Measurements from ENCODE around the gene PLXNA4. TPM values are rescaled to one million over a fixed set of nuclear protein-coding genes. Genes with fewer than 3 reads are reported as not detected.

Gene PLXNA4
- total RNA-seq, 1 experiment from 2014 or later, result not detected

DNA sequence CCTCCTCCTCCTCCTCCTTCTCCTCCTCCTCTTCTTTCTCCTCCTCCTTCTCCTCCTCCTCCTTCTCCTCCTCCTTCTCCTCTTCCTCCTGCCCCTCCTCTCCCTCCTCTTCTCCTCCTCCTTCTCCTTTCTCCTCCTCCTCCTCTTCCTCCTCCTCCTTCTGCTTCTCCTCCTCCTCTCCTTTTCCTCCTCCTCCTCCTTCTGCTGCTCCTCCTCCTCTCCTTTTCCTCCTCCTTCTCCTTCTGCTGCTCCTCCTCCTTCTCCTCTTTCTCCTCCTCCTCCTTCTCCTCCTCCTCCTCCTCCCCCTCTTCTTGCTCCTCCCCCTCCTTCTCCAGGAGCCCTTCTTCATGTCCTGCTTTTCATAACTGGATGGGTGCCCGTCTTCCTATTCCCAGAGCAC lies 12.2 kb downstream of the PLXNA4 start:
- no peak overlapping the region for H3K9ac ChIP-seq (ENCODE audit: low read length)
- H3K79me2 ChIP-seq (ENCODE audit: insufficient read depth, low read length), result no peaks in the 10 kb centered on the region
- TF ChIP-seq ELF1 (IDR thresholded peaks at IDR 0.05; ENCODE audit: borderline replicate concordance, low read depth), result no peak
- TF ChIP-seq RAD21 (IDR thresholded peaks at IDR 0.05; ENCODE audit: low read depth), result no peak
- TF ChIP-seq EZH2phosphoT487 (IDR thresholded peaks at IDR 0.05; ENCODE audit: borderline replicate concordance), result no peak
- TF ChIP-seq, protein P1, sequence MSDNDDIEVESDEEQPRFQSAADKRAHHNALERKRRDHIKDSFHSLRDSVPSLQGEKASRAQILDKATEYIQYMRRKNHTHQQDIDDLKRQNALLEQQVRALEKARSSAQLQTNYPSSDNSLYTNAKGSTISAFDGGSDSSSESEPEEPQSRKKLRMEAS (IDR thresholded peaks at IDR 0.05), result no peak
- no peak for TF ChIP-seq SP1 (IDR thresholded peaks at IDR 0.05; ENCODE audit: low read depth)
- no peak for TF ChIP-seq SIN3A (IDR thresholded peaks at IDR 0.05; ENCODE audit: low read depth)
- no peak for TF ChIP-seq CEBPB (IDR thresholded peaks at IDR 0.05; ENCODE audit: low read depth)
- TF ChIP-seq, protein P2, sequence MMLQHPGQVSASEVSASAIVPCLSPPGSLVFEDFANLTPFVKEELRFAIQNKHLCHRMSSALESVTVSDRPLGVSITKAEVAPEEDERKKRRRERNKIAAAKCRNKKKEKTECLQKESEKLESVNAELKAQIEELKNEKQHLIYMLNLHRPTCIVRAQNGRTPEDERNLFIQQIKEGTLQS (IDR thresholded peaks at IDR 0.05), result no peak
- no peak for TF ChIP-seq ZFX (IDR thresholded peaks at IDR 0.05)
- no peak for TF ChIP-seq CBX3 (IDR thresholded peaks at IDR 0.05; ENCODE audit: low read depth)
- TF ChIP-seq EZH2 (IDR thresholded peaks at IDR 0.05), result no peak
- TF ChIP-seq ZNF274 (IDR thresholded peaks at IDR 0.05; ENCODE audit: low read depth, low read length), result no peak
- TF ChIP-seq, protein P3, sequence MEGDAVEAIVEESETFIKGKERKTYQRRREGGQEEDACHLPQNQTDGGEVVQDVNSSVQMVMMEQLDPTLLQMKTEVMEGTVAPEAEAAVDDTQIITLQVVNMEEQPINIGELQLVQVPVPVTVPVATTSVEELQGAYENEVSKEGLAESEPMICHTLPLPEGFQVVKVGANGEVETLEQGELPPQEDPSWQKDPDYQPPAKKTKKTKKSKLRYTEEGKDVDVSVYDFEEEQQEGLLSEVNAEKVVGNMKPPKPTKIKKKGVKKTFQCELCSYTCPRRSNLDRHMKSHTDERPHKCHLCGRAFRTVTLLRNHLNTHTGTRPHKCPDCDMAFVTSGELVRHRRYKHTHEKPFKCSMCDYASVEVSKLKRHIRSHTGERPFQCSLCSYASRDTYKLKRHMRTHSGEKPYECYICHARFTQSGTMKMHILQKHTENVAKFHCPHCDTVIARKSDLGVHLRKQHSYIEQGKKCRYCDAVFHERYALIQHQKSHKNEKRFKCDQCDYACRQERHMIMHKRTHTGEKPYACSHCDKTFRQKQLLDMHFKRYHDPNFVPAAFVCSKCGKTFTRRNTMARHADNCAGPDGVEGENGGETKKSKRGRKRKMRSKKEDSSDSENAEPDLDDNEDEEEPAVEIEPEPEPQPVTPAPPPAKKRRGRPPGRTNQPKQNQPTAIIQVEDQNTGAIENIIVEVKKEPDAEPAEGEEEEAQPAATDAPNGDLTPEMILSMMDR (IDR thresholded peaks at IDR 0.05 in 2 of 3, conservative IDR thresholded peaks at IDR 0.05 in 1 of 3; ENCODE audit: borderline replicate concordance in 1 of 3, insufficient read depth in 1 of 3, low read depth in 2 of 3, low read length in 2 of 3), result no peak
- TF ChIP-seq YY1 (IDR thresholded peaks at IDR 0.05; ENCODE audit: extremely low read depth, insufficient replicate concordance, low read depth, low read length), result no peak
- no peak for TF ChIP-seq SRF (IDR thresholded peaks at IDR 0.05; ENCODE audit: low read depth)
- TF ChIP-seq POLR2A (IDR thresholded peaks at IDR 0.05; ENCODE audit: borderline replicate concordance, extremely low read depth, insufficient read depth, insufficient read length), result no peak
- TF ChIP-seq FOSL1 (IDR thresholded peaks at IDR 0.05; ENCODE audit: low read depth), result no peak
- TF ChIP-seq EGR1 (IDR thresholded peaks at IDR 0.05; ENCODE audit: low read depth), result no peak
- TF ChIP-seq, protein P4, sequence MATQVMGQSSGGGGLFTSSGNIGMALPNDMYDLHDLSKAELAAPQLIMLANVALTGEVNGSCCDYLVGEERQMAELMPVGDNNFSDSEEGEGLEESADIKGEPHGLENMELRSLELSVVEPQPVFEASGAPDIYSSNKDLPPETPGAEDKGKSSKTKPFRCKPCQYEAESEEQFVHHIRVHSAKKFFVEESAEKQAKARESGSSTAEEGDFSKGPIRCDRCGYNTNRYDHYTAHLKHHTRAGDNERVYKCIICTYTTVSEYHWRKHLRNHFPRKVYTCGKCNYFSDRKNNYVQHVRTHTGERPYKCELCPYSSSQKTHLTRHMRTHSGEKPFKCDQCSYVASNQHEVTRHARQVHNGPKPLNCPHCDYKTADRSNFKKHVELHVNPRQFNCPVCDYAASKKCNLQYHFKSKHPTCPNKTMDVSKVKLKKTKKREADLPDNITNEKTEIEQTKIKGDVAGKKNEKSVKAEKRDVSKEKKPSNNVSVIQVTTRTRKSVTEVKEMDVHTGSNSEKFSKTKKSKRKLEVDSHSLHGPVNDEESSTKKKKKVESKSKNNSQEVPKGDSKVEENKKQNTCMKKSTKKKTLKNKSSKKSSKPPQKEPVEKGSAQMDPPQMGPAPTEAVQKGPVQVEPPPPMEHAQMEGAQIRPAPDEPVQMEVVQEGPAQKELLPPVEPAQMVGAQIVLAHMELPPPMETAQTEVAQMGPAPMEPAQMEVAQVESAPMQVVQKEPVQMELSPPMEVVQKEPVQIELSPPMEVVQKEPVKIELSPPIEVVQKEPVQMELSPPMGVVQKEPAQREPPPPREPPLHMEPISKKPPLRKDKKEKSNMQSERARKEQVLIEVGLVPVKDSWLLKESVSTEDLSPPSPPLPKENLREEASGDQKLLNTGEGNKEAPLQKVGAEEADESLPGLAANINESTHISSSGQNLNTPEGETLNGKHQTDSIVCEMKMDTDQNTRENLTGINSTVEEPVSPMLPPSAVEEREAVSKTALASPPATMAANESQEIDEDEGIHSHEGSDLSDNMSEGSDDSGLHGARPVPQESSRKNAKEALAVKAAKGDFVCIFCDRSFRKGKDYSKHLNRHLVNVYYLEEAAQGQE (IDR thresholded peaks at IDR 0.05; ENCODE audit: low read depth), result no peak
- TF ChIP-seq JUND (IDR thresholded peaks at IDR 0.05), result no peak
- no peak overlapping the region for H3K27ac ChIP-seq (ENCODE audit: low read depth, low read length)
- no peak overlapping the region for H3K4me2 ChIP-seq (ENCODE audit: low read length)
- RAD21 ChIA-PET (ENCODE audit: low non-redundant PET in 1 of 2, low total read pairs in 2 of 2, uncharacterized antibody in 2 of 2, unreplicated experiment in 2 of 2), result no interaction called here
- H3K36me3 ChIP-seq (ENCODE audit: control insufficient read depth in 1 of 2, insufficient read depth in 2 of 2, low read length in 2 of 2), result no peaks in the 10 kb centered on the region
- DNase-seq (ENCODE audit: low read depth, low spot score), result no peak
- H3K9me2 ChIP-seq (ENCODE audit: insufficient read depth), result no peaks in the 10 kb centered on the region
- POLR2A ChIA-PET, result no interaction called here
- H3K4me3 ChIP-seq (replicated peaks in 1 of 2; ENCODE audit: low read depth in 1 of 2, low read length in 2 of 2), result no peak overlapping the region
- ATAC-seq, result peak; percentile 69
- no peaks in the 10 kb centered on the region for H3K4me1 ChIP-seq (ENCODE audit: control insufficient read depth in 1 of 2, insufficient read depth in 2 of 2, low read length in 2 of 2)
- no peak overlapping the region for H2AFZ ChIP-seq (ENCODE audit: low read depth, low read length, poor library complexity, severe bottlenecking)
- peaks cover 45% of the 10 kb centered on the region for H3K27me3 ChIP-seq (ENCODE audit: insufficient read depth, low read length)
- H3K9me3 ChIP-seq (ENCODE audit: control insufficient read depth in 1 of 2, insufficient read depth in 1 of 2, low read depth in 1 of 2, low read length in 2 of 2), result no peaks in the 10 kb centered on the region
- intact Hi-C loops (cut with micrococcal nuclease), result no loop called here
- no TSS peak for BruUV-seq (replicated peaks)
- H4K20me1 ChIP-seq (ENCODE audit: insufficient read depth), result no peaks in the 10 kb centered on the region
- CTCF ChIA-PET, result no interaction called here
